ENCODE results near the gene GALK2.

GRCh38 chr15:49154359-49154758, 15.7 kb upstream of the GALK2 start:
- TF ChIP-seq POLR2A (IDR thresholded peaks at IDR 0.05; ENCODE audit: control extremely low read depth in 1 of 2, low read depth in 2 of 2, low read length in 2 of 2) (no peak), CTCF (IDR thresholded peaks at IDR 0.05; ENCODE audit: control extremely low read depth in 1 of 3, insufficient read depth in 1 of 3, low read depth in 1 of 3, low read length in 3 of 3) (no peak), RFX5 (IDR thresholded peaks at IDR 0.05; ENCODE audit: borderline replicate concordance, low read depth, low read length) (no peak), SP4 (IDR thresholded peaks at IDR 0.05; ENCODE audit: low read length) (no peak), ATF3 (IDR thresholded peaks at IDR 0.05; ENCODE audit: insufficient read depth, low read depth, low read length) (no peak), E2F6 (IDR thresholded peaks at IDR 0.05) (no peak), SUZ12 (IDR thresholded peaks at IDR 0.05; ENCODE audit: low read length) (no peak), SRF (IDR thresholded peaks at IDR 0.05; ENCODE audit: low read depth, low read length) (no peak), JUND (IDR thresholded peaks at IDR 0.05; ENCODE audit: low read length) (no peak), TEAD4 (IDR thresholded peaks at IDR 0.05; ENCODE audit: low read depth, low read length) (no peak), EZH2 (IDR thresholded peaks at IDR 0.05; ENCODE audit: low read depth, low read length, severe bottlenecking) (no peak)

All from H1 (cell line).